CMK (cell line): ENCODE results near the gene CUEDC1.
"Not testable (repeated sequence)": the region's sequence is repeated elsewhere in the genome, so short reads cannot be mapped to it uniquely, and the experiment has no call there.

Experiments used
- DNase-seq: peaks from one replicate; pipeline ENCODE4 v3.0.0-alpha.2; 2010; ENCODE audit warnings: low read depth

The CUEDC1 gene

DNA sequence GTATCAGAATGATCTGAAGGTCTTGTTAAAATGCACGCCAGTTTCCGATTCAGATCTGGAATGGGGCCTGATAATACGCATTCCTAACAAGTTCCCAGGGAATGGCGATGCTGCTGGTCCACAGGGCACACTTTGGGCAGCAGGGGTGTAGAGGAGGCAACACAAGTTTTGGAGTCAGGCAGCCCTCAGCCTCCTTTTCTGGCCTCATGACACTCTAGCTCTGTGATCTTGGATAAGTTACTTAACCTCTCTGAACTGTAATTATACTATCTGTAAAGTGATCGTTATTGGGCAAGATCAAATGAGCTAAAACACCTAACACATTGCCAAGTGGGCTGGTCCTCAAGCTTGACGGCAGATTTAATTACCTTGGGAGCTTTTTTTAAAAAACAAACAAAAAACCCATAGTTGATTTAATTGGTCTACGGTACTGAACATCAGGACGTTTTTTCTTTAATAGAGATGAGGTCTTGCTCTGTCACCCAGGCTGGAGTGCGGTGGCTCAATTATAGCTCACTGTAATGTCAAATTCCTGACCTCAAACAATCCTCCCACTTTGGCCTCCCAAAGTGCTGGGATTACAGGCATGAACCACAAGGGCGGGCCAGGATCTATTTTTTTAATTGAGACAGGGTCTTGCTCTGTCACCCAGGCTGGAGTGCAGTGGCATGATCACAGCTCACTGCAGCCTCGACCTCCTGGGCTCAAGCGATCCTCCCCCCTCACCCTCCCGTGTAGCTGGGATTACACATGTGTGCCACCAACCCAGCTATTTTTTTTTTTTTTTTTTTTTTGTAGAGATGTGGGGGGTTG lies 95.4 kb downstream of the CUEDC1 start:
- no peak for DNase-seq

GRCh38 chr17:57858838-57859237 lies 96.4 kb downstream of the CUEDC1 start:
- no peak for DNase-seq

GRCh38 chr17:57856792-57857620 lies 98.2 kb downstream of the CUEDC1 start:
- no peak for DNase-seq

GRCh38 chr17:57855391-57856035 lies 99.7 kb downstream of the CUEDC1 start:
- DNase-seq: no peak

GRCh38 chr17:57853695-57854094 lies 101.5 kb downstream of the CUEDC1 start:
- no peak for DNase-seq

- no peak for DNase-seq
These were observed 102.3 kb downstream of the CUEDC1 start for GRCh38 chr17:57852955-57853328.

DNA sequence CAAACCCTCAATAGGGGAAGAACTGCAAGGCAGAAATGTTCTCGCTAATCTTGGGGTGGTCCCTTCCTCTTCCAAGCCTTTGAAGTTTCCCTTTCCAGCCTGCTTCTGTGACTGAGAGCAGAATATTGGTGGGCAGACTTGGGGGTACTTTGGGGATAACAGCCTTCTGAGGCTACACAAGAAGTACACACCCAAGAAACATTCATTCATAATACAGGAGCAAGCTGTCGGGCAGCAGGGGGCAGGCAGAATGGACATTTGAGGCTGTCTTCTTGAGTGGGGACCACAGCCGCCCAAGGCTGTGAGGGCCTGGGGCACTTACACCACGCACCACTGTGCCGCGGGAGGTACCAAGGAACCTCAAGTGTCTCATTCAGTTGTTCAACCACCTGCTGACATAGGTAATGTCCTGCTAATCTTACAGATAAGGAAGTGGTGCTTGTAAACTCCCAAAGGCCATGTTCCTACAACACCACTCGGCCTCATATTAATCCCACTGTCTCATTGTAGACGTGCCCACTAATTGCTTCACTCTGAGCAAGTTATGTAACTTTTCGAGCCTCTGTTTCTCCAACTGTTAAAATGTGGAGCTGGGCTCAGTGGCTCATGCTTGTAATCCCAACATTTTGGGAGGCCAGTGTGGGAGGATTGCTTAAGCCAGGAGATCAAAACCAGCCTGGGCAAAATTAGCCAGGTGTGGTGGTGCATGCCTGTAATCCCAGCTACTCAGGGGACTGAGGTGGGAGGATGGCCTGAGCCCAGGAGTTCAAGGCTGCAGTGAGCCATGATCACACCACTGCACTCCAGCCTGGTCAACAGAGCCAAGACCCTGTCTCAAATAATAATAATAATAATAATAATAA lies 102.9 kb downstream of the CUEDC1 start:
- no peak for DNase-seq

GRCh38 chr17:57849874-57850754 lies 105.1 kb downstream of the CUEDC1 start, which contains the start of gene MRPS23:
Gene MRPS23 (minus strand): TSS chr17:57850044. CDS start chr17:57850010, 34 bp downstream.
- peak; percentile 98 for DNase-seq

DNA sequence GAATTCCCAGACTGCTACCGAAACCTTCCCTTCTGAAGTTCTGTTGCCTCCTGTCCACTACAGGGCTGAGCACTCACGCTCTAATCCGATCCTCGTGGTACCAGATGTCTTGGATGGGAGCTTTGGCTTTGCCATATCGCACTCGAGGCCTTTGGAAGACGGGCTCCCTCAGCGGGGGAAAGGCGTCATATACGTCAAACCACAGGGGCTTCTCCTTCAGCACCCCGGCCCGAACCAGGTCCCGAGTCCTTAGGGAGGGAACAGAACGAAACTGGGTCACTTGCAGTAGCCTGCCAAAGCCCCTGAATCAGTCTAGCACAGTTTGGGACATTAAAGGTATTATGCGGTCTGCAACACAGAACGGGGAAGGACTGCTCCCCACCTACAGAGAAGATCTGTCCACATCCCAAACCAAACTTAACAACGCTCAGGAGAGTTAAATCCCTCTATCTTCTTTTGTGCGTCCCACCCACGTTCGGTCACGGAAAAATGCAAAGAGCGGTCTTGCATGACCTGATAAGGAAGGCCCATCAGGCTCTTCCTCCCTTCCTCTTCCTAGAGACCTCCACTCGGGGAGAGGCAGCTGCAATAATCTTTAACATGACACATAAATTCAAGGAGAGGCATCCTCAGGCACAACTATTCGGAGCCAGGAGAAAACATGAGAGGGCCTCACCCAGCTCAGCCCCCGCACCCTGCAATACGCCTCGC lies 105.9 kb downstream of the CUEDC1 start:
- DNase-seq: no peak

- DNase-seq: not testable (repeated sequence)
These were observed 108.9 kb downstream of the CUEDC1 start for GRCh38 chr17:57846056-57846945.

- DNase-seq: no peak
These were observed 112.9 kb downstream of the CUEDC1 start for GRCh38 chr17:57842280-57842679.

- no peak for DNase-seq
These were observed 115.7 kb downstream of the CUEDC1 start for GRCh38 chr17:57839571-57839923.

DNA sequence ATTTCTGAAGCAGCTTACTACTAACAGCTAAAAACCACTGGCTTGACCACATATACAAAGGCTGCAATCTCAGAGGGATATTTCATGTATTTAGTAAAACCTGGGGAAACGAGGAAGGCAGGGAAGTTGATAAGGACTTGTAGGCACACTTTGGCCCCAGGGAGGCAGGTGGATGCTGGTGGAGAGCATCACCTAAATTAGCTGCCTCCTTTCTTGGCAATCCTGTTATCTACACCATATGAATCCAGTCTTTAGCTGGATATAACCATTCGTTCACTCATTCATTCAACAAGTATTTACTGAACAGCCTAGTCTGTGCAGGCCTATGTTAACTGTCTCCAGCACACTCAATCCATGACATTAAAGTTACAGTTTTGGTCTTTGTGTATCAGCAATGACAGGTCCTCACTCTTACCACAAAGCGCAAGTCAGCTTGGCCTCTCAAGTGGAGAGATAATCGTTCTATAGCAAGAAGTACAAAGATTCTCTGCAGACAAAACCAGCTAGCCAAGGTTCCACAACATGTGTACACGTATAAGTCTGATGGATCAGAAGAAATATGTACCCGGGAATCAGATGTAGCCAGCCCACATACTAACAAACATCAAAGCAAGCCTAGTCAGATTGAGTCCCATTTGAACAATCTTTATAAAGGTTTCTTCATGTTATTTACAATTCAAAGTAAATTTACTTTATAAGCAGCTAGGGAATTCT lies 116.2 kb downstream of the CUEDC1 start:
- DNase-seq: no peak

- no peak for DNase-seq
These were observed 116.8 kb downstream of the CUEDC1 start for GRCh38 chr17:57838453-57838852.

DNA sequence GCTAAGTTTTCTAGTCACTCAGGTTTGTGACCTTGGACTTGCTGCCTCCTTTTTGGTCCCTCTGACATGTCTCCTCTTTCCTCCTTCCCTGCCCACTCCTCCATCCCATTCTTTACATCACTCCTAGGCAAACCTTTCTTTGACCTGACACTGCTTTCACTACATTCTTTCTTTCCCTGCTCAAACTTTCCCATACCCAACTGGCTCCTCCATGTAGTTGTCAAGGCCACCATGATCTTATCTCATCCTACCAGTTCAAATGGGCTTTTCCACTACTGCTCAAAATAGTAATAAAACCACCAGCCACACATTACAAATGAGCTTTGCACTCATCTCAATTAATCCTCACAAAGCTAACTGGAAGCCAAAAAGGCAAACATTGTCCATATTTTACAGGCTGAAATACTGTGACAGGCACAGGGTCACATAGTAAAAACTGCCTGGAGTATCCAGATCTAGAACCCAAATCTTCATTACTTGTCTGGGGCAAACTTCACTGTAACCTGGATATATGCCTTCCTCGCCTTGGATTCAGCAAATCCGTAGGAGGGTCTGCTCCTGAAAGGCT lies 119.8 kb downstream of the CUEDC1 start:
- no peak for DNase-seq

DNA sequence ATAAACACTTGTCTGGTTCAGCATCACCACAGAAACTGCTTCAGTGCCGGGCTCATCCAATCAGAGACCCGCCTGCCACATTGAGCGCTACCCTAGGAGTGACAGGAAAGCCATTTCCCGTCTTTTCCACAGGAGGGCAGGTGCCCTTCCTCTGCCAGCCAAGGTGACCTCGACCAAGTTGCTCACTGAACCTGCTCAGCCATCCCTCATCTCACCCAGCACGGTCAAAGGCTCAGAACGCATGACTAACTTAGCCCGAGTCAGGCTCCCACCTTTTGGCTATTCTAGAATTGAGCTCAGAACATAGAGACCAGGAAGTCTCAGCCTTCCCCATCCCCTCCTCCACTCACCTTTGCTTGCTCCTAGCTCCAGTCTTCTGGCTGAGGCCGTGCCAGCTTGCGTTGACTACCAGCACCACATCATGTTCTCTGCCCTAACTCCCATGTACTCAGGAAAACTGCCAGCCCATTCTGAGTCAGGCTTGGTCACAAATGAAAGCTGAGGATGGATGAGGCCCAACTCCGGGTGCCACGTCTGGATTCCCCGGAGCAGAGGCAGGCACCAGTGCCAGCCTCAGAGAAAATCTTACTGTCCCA lies 121.0 kb downstream of the CUEDC1 start:
- no peak for DNase-seq

DNA sequence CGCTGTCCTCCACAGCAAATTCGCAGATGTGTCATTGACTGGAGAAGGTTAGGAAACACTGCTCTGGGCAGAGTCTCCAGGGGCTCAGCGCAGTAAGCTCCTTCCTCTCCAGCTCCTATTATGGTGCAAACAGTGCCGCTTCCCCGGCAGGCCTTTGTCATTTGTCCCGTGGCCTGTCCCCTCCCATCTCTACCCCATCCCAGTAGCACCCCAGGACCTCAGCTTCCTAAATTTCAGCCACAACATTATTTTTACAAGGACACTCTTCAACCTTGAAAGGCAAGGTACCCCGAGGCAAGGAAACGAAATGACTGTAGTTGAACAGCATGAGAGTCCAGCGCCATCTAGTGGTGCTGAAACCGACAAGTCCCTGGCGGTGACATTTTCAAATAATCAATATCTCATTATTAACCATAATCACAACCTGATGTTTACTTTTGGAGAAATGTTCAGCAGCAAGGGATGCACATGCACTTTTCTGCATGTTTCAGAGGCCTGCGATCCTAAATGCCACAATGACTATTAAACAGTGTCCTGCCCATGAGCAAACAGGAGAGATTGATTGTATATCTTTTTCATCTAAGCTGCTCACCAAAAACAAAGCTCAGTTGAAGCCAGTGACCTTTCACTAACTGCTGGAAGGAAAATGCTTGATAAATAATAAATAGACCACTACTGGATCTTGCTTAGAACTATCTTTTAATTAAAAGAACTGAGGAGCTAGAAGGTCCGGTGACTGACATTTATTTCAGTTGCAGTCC lies 121.9 kb downstream of the CUEDC1 start:
- DNase-seq: peak; percentile 38
